Measurements from ENCODE around the gene SLC25A28.

The SLC25A28 gene, protein sequence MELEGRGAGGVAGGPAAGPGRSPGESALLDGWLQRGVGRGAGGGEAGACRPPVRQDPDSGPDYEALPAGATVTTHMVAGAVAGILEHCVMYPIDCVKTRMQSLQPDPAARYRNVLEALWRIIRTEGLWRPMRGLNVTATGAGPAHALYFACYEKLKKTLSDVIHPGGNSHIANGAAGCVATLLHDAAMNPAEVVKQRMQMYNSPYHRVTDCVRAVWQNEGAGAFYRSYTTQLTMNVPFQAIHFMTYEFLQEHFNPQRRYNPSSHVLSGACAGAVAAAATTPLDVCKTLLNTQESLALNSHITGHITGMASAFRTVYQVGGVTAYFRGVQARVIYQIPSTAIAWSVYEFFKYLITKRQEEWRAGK

DNA sequence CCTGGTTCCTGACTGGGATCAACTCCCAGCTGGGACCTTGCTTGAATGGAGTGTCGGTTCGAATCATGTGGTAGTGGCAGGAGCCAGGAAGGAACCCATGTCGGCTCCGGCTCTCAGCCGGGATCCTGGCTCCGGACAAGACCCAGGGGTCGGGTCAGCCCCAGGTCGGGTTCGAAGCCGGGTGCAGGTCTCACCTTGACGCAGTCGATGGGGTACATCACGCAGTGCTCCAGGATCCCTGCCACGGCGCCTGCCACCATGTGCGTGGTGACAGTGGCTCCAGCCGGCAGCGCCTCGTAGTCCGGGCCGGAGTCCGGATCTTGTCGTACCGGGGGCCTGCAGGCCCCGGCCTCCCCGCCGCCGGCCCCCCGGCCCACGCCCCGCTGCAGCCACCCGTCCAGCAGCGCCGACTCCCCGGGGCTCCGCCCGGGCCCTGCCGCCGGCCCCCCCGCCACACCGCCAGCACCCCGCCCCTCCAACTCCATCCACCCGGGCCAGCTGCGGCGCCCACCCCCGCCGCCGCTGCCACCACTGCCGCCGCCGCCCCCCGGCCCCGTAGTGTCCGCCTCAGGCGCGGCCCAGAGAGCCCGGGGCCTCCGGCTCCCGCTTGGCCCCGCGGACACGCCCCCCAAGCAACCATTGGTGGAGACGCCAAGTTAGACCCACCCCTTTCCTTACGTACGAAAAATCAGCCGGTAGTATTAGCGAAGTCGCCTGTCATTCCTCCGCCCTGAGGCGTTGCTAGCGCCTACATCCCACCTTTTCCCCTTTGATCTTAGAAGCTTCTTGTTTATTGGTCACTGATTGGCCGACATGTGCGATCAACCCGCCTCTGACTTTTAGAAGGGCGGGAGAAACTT is at the start of gene SLC25A28:
SLC25A28 (minus strand) TSS at position 589 of the 860 bp plus-strand sequence; CDS start at position 485, 104 bp downstream.
- peak; percentile 95 for DNase-seq

DNA sequence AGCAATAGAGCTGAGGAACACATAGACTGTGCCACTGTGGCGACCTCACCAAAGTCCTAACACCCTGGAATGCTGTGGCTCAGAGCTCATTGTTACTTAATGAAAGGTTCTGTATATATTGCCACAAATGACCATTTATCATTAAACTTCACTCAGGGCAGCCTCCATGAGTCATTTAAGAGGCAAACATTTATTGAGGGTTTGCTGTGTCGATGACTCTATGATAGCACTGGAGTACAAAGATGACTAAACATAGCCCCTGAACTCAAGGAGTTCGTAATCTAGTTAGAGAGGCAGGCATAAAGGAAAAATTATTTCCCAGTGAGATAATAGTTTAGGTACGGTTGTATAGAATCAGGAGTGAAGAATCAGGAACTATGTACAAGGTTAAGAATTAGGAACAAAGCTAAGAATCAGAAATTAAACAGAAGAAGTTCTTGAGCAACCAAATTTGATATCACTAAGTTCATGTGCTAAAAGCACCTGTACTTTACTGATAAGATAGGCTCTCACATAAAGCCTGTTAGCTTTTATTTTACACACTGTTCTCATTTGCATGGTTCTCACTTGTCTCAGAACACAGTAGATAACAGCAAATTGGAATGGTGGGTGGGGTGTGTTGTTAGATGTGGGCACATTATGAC is 47.0 kb upstream of the SLC25A28 start:
- DNase-seq = no peak

DNA sequence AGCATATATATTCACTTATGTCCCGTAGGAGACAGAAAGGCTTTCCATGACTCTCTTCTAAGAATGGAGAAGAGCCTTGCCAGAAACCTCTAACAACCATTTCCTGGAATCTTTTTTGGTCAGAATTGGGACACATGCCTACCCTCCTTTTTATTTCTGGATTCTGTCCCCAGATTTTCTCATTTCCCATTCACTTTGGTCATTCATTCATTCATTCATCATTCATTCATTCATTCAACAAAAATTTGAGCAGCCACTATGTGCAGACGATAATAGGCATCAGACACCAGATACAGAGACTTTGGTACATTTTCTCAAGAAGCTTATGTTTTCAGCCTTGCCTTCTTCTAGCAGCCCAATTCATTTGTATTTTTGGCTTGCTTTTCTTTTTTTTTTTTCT is 45.1 kb upstream of the SLC25A28 start:
- DNase-seq = no peak

DNA sequence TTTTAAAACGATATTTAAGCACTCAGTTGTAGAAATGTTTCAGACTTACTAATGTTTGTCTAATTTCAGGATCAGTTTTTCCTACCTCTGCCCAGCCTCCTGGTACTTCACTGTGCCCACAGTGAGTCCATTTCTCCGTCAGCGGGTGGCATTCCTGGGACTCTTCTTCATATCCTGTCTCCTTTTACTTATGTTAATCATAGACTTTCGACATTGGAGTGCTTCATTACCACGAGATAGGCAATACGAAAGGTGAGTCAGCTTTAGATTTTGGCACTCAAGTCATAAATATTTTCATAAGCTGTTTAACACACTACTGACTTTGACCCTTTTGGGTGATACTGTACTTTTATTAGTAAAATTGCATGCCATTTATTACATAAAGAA is 41.1 kb upstream of the SLC25A28 start:
- no peak for DNase-seq

DNA sequence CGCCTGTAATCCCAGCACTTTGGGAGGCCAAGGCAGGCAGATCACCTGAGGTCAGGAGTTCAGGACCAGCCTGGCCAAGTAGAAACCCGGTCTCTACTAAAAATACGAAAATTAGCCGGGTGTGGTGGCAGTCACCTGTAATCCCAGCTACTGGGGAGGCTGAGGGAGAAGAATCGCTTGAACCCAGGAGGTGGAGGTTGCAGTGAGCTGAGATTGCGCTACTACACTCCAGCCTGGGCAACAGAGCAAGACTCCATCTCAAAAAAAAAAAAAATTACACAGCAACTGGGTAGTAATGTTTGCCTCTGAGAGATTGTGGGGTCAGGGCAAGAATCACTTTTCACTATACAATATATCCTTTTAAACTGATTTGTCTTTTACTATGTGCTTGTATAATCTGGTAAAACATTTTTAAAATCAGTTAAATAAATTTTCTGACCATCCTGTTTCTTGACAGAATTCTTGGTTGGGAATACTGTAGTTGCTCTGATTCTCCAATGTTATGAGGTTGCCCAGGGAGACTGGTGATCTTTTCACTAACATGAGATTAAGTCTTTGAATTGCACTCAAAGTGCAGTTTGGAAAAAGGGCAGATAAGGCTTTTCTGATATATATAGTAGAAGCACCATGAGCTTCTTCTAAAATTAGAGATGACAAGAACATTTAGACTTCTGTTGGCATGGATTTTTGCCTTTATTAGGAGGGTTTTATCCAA is 40.6 kb upstream of the SLC25A28 start:
- DNase-seq = no peak

DNA sequence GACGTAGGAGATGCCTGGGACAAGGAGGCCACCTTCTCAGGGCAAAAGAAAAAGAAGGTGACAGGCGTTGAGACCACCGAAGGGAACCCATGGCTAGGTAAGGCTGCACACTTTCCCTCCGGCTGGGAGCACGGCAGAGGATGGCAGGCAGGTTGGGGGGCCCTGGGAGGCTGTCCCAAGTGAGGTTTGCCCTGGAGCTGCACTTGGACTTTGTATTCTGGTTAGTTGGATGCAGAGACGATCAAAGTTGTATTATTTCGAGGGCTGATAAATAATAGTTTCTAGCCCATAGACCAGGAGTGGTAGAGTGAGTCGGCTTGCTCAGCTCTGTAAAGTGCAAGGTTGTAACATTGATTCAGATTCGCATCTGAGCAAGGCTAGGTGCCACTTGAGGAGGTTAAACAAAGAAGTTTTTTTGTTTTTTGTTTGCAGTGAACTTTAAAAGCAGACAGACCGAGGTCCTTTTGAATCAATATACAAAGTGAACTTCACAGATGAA is 39.7 kb upstream of the SLC25A28 start:
- no peak for DNase-seq

DNA sequence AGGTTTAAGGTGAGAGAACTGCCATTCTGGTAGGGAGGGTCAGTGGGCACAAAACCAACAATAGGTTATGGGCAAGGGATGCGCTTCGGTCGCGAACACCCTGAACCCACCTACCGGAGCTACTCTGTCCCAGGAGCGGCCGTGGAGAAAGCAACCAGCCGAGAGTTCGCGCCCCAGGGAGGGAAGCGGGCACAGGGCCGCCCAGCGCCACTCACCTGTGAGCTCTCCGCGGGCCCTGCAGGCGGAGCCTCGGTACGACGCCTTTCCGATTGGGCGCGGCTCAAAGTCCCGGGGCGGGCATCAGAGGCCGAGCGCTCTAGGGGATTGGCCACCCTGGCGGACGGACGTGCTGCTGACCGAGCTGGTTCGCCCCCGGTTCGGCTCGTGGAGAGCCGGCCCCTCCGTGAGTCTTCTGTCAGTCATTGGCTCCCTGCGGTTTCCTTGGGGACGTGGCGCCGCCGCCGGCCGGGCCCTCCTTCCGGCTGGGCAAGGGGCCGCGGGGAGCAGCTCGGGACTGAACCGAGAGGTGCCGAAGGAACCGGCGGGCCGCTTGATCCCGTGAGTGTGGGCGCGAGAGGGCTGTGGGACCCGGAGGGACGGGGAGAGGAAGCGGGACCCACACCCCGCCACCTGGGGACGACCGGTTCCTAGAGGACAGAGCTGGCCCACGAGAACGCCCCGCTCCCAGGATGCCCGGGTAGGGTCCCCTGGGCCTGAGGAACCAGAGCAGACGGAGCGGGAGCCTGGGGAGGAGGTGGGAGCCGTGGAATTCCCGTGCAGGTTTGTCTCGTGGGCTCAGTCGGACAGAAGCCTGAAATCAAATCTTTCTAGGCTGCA is 39.0 kb upstream of the SLC25A28 start, which contains the start of gene ENTPD7:
ENTPD7 (plus strand) TSS at position 479 of the 837 bp plus-strand sequence. CDS start 448 bp downstream, outside the sequence.
- peak; percentile 94 for DNase-seq

DNA sequence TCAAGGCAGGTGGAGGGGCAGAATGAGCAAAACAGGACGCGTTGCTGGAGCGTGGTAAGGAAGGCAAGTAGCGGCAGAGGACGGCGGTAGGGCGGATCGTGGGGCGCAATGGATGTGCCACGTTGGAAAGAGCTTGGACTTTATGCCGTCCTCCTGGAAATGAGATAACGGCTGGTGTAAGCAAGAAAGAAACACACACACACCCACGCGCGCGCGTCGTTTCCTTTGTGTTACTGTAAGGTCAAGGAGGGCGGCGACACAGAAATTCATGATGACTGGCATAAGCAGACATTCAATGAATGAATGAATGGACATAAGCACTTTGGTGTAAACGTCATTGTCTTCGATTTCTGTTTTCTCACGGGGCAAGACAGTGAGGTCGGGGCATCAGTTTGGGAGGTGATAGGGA is 38.4 kb upstream of the SLC25A28 start:
- peak; percentile 63 for DNase-seq

DNA sequence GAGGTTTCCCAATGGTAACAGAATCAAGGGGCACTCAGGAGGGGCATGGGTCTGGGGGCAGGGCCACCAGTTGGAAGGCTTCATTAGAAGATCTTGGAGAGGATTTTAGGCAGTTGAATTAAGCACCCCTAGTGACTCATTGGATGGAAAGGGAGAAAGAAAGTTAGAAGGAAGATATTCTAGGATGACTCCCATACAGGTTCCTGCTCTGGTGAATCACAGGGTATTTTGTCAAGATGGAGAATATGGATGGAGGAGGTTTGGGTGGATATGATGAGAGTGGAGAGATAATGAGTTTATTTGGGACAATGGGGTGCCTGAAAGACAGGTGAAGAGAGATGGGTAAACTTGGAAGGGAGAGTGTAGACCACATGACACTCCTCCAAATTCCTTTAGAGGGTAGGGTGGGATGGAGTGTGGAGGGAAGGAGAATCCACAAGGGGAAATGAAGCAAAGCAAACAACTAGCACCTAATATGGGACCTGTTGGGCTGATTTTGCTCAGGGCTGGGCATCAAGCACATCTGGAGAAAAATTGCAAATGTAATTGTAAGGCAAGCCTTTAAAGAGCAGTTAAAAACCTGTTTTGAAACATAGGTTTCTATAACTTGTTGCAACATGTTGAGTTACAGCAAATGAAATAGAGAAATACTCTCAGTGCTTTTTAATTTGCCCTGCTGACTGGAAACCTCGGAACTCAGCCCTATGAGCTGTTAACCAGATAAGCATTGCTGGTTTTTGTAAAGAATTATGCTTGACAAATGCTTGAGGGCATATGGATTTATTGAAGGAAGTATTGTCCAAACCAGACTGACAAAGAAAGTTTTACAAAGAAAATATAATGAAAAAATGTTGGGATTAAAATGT is 36.2 kb upstream of the SLC25A28 start:
- DNase-seq = no peak

DNA sequence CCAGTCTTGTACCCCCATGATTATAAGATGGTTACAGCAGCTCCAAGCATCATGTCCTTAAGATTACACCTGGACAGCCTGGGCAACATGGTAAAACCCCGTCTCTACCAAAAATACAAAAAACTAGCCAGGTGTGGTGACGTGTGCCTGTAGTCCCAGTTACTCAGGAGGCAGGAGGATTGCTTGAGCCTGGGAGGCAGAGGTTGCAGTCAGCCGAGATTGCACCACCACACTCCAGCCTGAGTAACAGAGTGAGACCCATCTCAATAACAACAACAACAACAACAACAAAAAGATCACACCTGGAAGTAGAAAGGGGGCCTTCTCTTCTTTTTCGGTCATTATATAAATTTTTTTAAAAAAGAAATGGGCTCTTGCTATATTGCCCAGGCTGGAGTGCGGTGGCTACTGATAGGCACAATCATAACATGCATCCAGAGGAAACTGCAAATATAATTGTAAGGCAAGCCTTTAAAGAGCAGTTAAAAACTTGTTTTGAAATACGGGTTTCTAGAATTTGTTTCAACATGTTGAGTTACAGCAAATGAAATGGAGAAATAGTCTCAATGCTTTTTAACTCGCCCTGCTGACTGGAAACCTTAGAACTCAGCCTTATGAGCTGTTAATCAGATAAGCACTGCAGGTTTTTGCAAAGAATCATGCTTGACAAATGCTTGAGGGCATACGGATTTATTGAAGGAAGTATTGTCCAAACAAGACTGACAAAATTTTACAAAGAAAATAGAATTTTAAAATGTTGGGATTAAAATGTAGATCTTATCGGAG is 34.3 kb upstream of the SLC25A28 start:
- no peak for DNase-seq

DNA sequence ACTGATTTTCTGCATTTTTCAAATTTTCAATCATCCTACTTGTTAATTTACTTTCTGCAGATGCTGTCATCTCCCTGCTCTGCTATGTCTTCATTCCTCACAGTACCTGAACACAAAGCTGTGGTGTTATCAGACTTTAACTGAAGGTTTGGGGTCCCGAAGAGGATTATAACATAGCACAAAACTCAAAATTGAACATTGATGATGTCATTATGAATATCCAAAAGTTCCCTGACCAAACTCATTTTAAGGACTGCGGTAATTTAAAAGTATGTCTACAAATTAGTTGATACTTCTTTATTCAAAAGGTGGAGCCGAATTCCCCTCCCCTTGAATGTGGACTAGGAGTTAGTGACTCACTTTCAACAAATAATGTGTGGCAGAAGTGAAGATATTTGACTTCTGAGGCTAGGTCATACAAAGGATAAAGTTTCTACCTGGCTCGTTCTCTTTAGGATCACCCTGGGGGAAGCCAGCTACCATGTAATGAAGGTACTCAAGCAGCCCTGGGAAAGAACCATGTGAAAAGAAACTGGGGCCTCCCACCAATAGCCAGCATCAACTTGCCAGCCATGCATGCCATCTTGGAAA is 32.7 kb upstream of the SLC25A28 start:
- no peak for DNase-seq

DNA sequence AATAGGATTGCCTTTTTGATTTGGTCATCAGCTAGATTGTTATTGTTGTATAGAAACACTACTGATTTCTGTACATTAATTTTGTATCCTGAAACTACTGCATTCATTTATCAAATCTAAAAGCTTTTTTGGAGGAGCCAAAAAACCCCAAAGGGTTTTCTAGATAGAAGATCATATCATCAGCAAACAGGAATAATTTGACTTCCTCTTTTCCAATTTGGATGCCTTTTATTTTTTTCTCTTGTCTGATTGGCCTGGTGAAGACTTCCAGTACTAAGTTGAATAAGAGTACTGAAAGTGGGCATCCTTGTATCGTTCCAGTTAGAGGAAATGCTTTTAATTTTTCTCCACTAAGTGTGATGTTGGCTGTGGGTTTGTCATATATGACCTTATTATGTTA is 28.5 kb upstream of the SLC25A28 start:
- DNase-seq = no peak

DNA sequence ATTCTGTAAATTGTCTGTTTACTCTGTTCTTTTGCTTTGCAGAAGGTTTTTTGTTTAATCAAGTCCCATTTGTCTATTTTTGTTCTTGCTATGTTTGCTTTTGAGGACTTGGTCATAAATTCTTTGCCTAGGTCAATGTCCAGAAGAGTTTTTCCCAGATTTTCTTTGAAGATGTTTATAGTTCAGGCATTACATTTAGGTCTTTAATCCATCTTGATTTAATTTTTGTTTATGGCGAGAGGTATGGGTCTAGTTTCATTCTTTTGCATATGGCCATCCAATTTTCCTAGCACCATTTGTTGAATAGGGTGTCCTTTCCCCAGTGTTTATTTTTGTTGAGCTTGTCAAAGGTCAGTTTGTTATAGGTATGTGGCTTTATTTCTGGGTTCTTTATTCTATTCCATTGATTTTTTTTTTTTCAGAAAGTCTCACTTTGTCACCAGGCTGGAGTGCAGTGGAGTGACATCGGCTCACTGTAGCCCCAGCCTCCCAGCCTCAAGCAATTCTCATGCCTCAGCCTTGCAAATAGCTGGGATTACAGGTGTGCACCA is 27.4 kb upstream of the SLC25A28 start:
- no peak for DNase-seq

DNA sequence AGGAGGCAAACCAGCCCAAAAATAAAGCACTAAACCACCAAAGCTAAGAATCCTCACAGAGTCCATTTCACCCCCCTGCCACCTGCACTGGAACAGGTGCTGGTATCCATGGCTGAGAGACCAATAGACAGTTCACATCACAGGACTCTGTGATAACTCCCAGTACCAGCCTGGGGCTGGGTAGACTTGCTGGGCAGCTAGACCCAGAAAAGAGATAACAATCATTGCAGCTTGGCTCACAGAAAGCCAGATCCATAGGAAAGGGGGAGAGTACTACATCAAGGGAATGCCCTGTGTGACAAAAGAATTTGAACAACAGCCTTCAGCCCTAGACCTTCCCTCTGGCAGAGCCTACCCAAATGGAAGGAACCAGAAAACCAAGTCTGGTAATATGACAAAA is 13.6 kb upstream of the SLC25A28 start:
- no peak for DNase-seq

DNA sequence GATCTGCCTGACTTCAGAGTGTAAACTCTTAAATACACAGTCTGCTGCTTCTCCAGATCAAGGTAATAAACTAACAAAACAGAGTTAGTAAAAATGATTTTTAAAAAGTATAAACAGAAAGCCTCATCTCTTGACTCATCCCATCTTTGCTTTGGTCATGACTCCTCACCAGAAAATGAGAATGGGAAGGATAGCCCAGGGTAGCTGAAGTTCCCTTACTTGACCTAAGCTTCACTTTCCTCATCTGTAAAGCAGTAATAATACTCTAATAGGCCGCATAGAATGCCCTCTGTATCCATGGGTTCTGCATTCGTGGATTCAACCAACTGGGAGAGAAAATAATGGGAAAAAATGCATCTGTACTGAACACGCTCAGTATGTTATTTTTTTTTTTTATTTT is 11.3 kb upstream of the SLC25A28 start:
- no peak for DNase-seq

DNA sequence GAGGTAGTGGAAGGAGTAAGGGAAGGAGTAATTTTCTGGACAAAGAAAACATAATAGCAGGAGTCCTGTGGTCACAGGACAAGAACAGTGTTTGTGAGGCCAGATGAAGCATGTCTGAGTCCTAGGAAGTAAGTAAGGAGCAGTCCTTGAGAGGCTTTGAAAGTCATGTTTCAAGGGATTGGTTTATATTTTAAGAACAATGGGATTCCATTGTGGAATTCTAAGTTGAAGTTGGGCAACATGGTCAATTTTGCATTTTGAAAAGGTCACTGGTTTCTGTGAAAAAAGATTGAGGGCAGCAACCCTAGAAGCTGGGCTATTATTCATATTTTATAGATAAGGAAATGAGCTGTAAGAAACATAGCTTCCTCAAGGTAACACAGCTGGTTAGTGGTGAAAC is 10.8 kb upstream of the SLC25A28 start:
- no peak for DNase-seq

DNA sequence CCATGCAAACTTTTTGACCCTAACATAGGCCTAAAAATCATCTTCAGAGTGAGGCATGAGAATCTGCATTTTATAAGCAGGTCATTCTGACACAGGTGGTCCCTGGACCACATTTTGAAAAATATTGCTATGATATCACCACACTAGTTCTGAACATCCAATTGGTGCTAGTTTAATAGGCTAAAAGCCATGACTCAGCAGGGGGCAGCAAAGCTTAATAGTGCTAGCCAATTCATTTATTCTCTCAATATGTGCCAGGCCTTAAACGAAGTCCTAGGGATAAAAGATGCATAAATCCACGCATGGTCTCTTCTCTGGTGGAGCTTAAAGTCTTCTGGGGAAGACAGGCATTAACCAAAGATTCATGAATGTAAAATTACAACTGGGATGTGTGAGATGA is 10.2 kb upstream of the SLC25A28 start:
- DNase-seq = no peak

DNA sequence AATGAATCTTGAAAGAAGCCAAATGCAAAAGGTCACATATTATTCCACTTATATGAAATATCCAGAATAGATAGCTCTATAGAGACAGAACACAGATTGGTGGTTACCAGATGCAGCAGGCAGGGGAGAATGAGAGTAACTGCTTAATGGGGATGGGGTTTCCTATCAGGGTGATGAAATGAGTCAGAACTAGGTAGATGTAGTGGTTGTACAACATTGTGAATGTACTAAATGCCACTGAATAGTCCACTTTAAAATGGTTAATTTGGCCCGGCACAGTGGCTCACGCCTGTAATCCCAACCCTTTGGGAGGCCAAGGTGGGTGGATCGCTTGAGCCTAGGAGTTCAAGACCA is 9.4 kb upstream of the SLC25A28 start:
- no peak for DNase-seq

All from stimulated activated CD4-positive, alpha-beta T cell treated with anti-CD3 and anti-CD28 coated beads, Interleukin-4, amount 100 ng/mL, for 24 hours (primary cell).